ENCODE measurements around the gene MBD6.

GRCh38 chr12:57553343-57554202 lies 30.9 kb downstream of the MBD6 start:
- TF ChIP-seq, protein P1, sequence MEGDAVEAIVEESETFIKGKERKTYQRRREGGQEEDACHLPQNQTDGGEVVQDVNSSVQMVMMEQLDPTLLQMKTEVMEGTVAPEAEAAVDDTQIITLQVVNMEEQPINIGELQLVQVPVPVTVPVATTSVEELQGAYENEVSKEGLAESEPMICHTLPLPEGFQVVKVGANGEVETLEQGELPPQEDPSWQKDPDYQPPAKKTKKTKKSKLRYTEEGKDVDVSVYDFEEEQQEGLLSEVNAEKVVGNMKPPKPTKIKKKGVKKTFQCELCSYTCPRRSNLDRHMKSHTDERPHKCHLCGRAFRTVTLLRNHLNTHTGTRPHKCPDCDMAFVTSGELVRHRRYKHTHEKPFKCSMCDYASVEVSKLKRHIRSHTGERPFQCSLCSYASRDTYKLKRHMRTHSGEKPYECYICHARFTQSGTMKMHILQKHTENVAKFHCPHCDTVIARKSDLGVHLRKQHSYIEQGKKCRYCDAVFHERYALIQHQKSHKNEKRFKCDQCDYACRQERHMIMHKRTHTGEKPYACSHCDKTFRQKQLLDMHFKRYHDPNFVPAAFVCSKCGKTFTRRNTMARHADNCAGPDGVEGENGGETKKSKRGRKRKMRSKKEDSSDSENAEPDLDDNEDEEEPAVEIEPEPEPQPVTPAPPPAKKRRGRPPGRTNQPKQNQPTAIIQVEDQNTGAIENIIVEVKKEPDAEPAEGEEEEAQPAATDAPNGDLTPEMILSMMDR (IDR thresholded peaks at IDR 0.05): no peak
- TF ChIP-seq POLR2A (IDR thresholded peaks at IDR 0.05) (no peak), POLR2AphosphoS5 (IDR thresholded peaks at IDR 0.05) (no peak)

Measured in upper lobe of left lung (tissue), 4 donors.